ENCODE measurements around the gene LSAMP. TPM values are rescaled to one million over a fixed set of nuclear protein-coding genes. Genes with fewer than 3 reads are reported as not detected.

LSAMP gene
- polyA plus RNA-seq, 3 donors, result 12.4 to 12.8 (median 12.5) TPM

DNA sequence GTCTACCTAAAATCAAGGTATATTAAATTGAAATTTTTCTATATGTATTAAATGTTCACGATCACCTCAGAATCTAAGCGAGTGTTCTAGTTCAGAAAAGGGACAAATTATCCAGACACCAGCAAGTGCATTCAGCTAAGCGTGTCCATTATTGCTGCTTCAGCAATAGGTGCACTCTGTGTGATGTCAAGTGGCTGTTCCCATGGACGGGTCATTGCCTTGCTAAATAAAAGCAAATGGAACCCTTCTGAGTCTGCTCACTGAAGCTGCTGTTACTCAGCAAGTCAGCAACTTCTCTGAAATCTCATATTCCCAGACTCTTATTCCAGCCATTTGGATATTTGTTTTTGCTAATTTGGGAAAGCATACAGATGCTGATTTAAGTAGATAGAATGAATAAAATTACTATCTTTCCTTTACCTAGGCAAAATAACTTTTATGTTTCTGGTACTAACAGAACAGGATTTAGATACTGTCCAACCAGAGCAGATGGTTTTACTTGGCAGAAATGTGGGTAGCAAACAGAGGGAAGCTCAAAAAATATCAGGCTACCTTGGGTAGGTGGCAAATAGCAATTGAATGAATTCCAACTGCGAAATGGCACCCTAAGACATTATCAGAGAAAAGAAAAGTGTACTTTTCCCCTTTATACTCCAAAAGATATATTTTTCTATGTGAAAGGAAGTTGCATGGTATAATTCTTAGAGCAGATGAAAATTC, 415.0 kb downstream of the LSAMP start:
- no peak for DNase-seq

DNA sequence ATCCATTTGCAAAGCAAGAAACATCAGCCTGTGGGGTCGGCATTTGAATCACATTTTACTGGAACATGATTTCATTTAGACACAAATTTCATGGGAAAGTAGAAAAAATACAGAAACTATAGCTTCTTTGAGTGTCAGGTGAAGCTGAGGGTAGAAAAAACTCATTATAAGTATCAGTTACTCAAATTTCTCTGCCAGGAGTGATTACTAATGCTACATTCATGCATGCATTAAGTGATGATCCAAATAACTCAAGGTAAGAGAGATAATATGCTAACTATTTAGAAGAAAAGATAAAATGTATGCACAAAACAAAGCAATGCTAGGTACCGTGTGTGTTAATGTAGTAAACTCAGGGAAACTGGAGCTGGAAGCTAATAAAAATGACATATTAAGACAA, 416.0 kb downstream of the LSAMP start:
- no peak for DNase-seq

DNA sequence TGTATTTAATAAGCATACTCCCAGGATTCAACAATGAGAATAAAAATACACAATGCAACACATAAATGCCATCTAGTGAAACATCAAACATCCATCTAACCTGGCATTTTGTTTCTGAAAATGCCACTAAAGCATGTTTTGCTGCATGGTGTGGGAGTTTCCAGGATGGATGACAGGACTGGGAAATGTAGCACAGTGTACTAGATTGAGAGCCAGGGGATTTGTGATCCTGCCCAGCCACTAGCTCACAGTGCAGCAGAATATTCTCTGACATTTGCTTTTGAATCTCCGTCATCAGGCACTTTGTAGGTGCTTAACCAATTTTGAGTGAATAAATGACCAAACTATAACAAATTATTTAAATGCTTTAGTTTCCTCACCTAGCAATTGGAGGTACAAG, 417.1 kb downstream of the LSAMP start:
- no peak for DNase-seq

DNA sequence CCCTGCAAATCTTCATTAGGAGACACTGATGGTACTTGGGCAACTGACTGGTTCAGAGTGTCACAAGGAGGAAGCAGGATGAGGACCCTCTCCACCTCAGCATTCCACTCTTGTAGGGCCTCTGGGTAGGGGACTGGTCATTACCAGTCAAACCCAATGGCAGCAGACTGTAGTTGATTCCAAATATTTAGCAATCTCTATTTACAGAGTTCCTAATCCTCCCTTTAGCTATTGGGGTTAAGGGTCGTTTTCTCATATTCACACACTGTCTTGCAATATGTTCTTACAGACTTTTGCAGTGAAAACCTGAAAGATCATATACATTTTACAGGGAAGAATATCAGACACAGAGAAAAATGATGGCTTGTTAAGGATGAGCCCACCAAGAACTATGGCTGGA, 424.3 kb downstream of the LSAMP start:
- no peak for DNase-seq

DNA sequence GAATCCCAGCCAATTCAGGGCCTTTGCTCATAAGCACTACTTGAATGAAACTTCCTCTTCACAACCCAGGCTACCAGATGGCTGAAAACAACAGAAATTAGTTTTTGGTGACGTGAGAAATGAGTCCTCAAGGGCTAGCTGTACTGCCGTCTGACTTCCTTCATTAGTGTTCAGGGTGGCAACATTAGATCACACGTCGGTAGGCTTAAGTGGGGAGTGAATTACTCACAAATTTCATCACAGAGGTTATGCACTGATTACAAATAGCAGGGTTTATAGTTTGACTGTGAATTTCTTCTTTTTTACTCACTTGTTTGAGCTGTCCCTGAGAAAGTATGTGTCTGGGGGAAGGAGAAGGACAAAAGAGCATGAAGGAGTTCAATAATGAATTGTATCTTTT, 424.8 kb downstream of the LSAMP start:
- no peak for DNase-seq

DNA sequence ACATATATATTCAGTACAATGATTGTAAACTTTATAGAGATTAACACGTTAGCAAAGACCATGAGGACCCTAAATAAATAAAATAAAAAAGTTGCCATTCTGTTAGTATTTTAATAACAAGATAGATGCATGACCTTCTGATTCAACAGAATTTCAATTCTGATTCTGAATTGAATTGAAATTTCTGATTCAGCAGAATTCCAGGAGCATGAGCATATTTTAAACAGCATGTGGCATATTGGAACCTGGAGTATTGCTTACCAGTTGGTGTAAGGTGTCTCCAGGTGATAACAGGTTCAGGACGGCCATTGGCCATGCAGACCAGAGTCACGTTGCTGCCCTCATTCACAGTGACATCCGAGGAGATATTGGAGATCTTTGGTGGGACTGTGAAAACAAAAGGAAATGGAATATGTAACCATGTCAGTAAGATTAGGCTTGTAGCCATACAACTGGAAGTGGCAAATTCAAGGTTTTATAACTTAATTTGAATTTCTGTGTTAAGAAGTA, 426.0 kb downstream of the LSAMP start:
- no peak for DNase-seq

DNA sequence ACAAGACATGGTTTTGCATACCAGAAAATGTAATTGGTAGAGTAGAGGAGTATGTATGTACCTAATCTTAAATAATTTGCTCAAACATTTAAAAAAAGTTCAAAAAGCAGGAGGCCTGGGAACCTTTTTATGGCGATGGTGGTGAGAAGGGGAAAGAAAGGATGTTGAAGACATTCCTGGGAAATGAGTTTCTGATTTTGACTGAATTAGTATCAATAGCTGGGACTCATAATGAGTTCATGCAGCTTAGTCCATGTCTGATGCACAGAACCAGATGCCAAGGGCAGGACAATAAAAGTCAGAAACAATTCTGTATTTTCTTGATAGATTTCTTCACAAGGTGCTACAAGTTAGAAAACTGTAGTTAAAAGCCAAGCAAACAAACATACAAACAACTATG, 426.6 kb downstream of the LSAMP start:
- no peak for DNase-seq

DNA sequence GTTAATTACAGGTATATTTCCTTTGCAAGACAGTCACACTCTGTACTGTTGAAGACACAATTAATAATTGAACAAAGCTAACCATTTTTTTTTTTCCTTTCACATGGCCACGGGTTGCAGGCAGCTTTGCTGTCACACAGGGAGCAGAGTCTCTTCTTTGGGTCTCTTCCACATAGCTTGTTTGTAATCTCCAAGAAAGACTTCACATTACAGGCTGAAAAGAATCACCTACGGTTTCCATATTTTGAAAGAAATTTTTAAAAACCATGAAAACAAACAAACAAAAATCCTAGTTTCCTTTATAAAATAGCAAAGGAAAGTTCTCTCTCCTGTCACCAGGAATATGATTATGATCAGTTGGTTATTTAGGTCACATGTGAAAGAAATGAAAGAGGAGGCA, 429.4 kb downstream of the LSAMP start:
- no peak for DNase-seq

DNA sequence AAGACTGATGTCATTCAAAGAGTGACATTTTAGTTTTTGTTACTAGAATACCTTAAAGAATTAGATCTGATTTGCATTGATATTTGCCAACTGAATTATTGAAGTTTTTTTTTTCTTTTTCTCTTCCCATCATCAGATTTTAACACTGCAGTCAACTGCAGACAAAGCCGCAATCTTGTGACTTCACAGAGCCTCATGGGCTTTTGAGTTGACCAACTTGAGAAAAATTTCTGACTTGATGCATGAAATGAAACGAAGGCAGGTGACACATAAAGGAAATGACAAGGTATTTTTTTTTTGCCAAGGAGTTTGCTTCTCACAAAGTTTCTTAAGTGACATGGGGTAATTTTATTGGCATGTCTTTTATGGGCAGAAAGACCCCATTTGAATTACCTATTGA, 438.3 kb downstream of the LSAMP start:
- no peak for DNase-seq

DNA sequence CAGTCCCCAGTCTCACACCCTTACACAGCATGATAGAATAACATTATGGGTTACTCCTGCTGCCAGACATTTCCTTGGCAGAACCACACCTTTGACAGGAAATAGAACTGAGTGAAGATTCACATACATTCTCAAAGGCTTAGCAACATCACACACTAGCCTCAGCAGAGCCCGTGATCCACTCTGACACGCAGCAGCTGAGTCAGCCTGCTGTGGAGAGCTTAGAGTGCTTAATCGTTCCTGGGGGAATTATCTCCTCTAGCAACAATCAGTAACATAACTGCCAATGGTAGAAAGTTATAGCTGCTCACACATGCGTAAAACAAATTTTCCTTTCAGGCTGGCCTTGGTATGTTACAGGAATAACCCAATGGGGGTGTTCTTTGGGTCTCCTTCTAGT, 439.9 kb downstream of the LSAMP start:
- DNase-seq, result peak; percentile 36

DNA sequence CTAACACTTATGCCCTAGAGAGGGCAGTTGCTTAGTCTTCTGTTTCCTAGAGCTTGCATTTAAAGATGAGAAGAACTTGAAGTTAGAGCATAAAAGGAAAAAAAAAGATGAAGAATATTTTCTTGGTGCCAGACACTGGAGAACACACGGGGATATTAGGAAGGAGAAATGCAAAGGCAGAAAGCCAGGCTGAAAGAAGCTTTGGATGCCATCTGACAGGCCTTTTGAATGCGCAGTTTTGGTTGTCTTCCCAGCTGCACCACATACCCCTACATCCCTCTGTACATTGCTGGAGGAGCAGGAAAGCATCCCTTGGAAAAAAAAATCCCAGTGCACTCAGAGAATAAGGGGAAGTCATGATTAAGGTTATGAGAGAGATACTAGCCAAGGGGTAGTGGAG, 443.1 kb downstream of the LSAMP start:
- no peak for DNase-seq

DNA sequence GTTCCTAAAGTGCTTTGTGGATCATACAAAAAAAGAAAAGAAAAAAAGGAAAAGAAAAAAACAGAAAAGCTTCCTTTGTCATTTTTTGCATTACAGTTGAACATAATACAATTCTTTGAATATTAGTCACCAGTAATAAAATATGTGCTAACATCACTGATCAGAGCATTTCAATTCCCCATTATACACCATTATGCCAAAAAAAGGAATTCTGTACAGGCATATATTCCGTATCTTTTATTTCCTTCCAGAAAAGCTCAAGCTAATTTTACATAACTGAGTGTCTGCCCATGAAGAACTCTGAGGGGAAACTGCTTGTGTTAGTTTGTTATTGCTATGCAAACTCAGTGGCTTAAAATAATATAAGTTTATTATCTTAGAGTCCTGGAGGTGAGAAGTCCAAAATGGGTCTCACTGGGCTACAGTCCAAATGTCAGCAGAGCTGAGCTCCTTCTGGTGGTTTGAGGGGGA, 444.1 kb downstream of the LSAMP start:
- DNase-seq, result no peak

DNA sequence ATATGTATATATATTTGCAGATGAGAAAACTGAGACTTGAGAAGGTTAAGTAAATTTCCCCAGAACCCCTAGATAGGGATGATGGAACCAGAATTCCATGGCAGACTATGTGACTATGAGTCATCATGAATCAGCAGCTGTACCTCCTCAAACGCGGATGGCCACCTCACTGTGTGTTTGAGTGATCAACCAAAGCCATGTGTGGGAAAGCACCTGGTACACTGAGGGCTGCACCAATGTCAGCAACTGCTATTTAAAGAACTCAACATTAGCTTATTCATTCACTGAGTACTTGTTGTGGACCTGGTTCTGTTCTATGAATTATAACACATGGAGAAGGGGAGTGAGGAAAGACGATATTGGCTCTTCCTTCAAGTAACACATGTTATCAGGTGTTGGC, 445.0 kb downstream of the LSAMP start:
- no peak for DNase-seq

DNA sequence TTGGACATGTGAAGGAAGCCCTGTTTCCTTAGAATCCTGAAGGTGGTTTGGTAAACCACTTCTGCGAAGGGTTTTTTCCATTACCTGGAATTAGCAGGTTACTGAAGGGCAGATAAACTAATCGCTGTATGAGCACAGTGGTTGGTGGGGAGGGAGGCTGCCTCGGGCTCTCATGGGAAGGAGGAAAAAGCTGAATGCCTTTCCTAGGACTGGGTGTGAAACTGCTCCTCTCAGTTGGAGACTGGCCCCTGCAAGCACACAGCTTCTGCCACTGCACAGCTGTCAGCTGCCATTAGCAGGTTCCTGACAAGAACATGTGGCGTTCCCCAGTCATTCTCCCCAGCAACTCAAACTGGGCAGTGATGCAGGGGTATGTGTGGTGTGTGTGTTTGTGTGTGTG, 445.7 kb downstream of the LSAMP start:
- no peak for DNase-seq

DNA sequence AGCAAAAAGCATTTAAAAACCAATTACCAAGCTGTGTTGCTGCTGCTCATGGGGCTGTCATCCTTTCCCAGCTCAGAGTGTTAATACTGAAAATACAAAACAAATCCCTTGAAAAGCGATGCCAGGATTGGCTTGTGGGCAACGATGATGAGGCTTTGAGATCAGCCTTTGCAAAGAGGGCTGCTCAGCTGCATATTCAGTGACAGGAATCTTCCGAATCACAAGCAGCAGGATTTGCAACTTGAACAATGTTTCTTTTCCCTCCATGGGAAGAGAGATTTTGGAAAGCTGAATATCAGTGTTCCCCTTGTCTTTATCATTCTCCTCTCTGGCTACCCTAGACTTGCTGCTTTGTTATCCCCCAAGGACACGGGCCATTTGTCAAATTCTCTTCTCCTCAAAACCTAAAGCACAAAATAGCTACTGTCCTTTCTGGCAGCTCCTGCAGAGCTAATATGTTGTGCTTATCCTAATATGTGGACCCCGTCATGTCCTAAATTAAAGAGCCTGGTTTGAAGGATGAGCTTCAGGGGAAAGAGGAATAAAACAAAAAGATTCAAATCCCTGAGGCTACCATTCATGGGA, 446.2 kb downstream of the LSAMP start:
- no peak for DNase-seq

DNA sequence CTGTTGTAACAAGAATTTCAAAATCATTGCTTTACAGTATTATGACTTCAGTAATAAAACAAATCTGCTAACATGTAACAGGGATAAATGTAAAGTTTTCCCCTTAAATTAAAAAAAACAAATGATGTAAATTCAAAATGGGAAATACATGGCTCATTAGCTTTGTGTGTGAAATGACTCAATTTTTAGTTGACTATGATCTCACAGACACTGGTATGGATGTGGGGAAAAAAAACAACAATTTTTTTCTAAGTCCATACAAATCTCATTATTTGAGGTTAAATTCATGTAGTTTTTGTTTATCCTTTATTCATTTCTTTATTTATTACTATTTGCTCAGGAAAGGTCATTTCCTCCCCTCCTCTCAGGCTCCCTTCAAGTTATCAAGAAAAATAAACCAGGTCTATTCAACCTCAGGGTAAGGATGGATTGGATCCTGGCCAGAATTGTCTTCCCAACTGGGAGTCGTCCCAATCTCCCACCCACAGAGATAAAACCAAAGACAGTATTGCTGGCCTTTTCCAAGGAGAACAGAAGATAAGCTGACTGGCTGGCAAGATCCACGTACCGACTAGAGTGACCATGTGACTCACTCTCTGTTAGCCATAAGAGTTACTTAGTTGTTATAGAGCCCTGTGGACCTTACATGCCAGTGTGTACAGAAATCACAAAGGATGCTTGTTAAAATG, 448.7 kb downstream of the LSAMP start:
- DNase-seq, result no peak

DNA sequence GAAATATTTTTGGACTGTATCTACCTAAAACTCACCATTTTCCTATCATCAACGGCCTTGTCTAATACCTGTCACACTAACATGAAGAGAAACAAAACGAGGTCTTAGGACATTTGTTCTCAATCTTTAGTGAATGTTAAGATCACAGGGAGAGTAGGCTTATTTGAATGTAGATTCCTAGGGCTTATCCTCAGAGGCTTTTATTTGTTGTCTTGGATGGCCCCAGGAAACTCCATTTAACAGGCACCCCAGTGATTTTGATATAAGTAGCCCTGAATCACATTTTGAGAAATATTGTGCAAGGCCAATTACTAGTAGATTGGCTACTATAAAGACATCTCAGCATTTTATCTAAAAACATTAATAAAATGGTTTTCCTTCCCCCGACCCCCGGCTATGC, 454.6 kb downstream of the LSAMP start:
- DNase-seq, result no peak

DNA sequence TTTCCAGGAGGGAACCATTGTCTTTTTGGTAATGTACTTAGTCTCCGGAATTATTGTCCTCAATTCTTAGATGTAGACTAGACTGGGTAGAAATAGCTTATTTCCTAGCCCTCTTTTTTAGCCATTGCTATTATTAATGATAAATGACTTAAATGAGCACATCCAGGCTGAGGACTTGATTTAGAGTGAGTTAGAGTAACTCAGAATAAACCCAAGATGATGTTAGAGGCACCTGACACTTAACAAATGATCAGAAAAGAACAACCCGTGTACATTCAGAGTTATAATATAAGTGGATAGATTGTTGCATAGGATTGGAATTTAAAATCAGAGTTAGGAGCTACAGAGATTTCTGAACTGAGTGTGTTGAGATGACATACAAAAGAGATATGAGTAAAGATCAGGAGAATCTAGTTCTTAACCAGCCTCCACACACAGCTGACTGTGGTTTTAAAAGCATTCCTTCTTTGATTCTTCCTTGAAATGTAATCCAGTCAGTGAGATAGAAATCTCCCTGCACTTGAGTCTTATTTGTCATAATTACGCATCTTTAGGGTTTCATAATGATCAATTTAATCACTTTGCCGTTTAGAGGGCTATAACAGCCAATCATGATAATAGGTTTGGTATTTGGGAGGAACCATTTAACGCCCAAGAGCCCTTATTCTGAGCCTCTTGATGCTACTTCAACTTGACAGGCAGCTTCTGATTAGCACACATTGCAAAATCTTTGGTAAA, 455.4 kb downstream of the LSAMP start:
- no peak for DNase-seq

DNA sequence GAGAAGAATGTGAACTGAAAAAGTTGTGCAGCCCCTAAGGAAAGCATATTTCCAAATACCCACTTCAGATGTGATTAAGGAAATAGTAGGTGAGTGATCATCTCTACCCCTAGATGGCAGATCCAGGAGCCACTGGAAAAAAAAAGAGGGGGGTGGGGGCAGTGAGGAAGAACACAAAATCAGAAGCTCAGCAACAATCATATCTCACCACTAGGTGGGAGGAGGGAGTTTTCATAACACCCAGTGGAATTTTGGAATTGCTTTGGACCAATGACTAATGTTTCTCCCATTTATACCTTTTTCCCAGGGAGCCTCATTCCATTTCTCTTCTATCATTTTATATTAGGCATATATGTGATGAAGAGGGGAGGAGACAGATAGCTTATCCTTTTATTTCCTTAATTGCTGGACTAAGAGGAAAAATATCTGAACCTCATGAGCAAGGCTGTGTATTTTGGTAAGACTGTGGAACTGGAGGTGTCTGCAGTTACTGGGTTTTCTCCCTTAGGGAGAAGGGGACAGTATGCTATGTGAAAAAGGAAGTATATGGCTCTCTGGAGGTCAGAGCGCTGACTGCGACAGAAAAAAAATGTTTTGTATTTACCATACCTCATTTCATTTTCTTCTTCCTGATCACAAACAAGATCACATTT, 458.6 kb downstream of the LSAMP start:
- DNase-seq, result no peak

DNA sequence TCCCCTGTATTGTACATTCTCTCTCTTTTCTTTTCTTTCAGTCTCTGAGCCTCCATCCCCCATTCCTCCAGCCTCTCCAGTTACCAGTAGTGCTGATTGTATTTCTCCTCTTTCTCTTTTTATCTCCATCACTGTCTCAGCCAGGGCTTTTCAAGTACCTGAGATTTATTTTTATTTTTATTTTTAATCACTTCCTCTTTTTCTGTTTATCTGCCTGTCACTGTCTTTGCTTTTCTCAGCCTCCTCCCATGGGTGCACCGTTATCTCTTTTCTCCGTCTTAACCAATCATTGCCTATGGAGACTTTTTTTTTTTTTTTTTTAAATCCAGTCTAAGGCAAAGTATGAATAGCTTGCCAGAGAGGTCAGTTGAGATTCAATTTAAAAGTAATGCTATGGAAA, 462.7 kb downstream of the LSAMP start:
- no peak for DNase-seq

DNA sequence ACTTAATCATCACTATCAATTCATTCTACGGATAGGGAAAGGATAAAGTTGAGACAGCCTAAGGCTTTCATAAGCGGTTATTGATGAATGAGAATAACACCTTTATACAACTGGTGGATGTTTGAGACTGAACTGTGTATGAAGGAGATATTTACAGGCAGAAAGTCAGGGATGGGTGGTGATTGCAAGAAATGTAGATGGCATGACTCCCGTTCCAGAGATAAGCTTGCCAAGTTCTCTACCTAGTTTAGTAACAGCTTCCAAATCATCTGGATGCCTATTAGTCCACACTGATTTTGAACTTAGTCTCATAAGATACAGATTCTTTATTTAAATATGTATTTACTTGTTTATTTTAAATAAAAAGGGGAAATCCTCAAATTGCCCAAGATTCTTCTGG, 463.2 kb downstream of the LSAMP start:
- DNase-seq, result no peak

DNA sequence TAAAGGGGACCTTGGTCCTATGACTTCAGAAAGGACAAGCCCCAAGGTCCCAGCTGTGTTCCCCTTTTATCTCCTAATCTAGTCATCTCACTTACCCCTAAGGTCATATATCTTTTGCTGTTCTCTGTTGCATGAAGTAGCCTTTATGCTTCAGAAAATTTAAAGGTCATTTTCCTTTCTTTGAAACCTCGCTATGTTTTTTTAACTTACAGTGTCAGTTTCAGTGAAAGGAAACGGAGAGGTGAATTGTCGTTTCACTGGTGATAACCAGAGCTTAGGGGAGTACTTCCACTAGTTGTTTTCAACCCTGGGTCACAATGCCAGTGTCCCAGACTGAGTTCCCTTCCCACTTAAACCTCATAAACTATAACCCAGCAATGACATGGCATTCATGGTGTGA, 464.6 kb downstream of the LSAMP start:
- no peak for DNase-seq
